Fibroblast of lung (primary cell): Measurements from ENCODE around the gene TAF3. TPM values are rescaled to one million over a fixed set of nuclear protein-coding genes. Genes with fewer than 3 reads are reported as not detected.

ENCODE experiments used
- DNase-seq, 2 donors: peaks; one replicate each; pipeline versions ENCODE4 v3.0.0 to v3.0.0-alpha.2; 2010; ENCODE audit warnings: low read depth in 2 of 2
- H2AFZ ChIP-seq: 2 replicates; pipeline ENCODE4 v1.5.1; 2012; ENCODE audit warnings: low read length, control low read depth, inconsistent platforms
- H3K27ac ChIP-seq: 2 replicates; pipeline ENCODE4 v1.5.1; 2011; ENCODE audit warnings: low read length, control low read depth; ENCODE audit not compliant: insufficient read depth
- H3K27me3 ChIP-seq: 2 replicates; pipeline ENCODE4 v1.5.1; 2011; ENCODE audit warnings: mild to moderate bottlenecking, low read length; ENCODE audit not compliant: control insufficient read depth, insufficient read depth
- H3K36me3 ChIP-seq: 2 replicates; pipeline ENCODE4 v1.5.1; 2011; ENCODE audit warnings: low read length; ENCODE audit not compliant: control insufficient read depth, insufficient read depth
- H3K4me1 ChIP-seq: 2 replicates; pipeline ENCODE4 v1.5.1; 2011; ENCODE audit warnings: low read length; ENCODE audit not compliant: control insufficient read depth, insufficient read depth; ENCODE audit errors: extremely low read depth
- H3K4me2 ChIP-seq: 2 replicates; pipeline ENCODE4 v1.5.1; 2011; ENCODE audit warnings: low read length, control low read depth; ENCODE audit not compliant: insufficient read depth; ENCODE audit errors: extremely low read depth
- H3K4me3 ChIP-seq, 4 experiments: fragments of 200-600 bp in 1 of 4; sonication (generic) in 1 of 4; replicated peaks in 1 of 4; 2 replicates each; pipeline ENCODE4 v1.5.1; 2011 to 2016; ENCODE audit warnings: low read length in 4 of 4, low read depth in 3 of 4, mild to moderate bottlenecking in 3 of 4, control low read depth in 2 of 4, inconsistent platforms in 1 of 4, mixed read lengths in 1 of 4; ENCODE audit not compliant: insufficient read depth in 1 of 4; ENCODE audit errors: control extremely low read depth in 1 of 4
- H3K79me2 ChIP-seq: 2 replicates; pipeline ENCODE4 v1.5.1; 2012; ENCODE audit warnings: mild to moderate bottlenecking, low read length, inconsistent platforms; ENCODE audit not compliant: control insufficient read depth, insufficient read depth
- H3K9ac ChIP-seq: 2 replicates; pipeline ENCODE4 v1.5.1; 2011; ENCODE audit warnings: mild to moderate bottlenecking, low read length, control low read depth; ENCODE audit not compliant: insufficient read depth
- H3K9me3 ChIP-seq: 2 replicates; pipeline ENCODE4 v1.5.1; 2012; ENCODE audit warnings: low read depth, low read length; ENCODE audit not compliant: control insufficient read depth, insufficient read depth
- H4K20me1 ChIP-seq: 2 replicates; pipeline ENCODE4 v1.5.1; 2011; ENCODE audit warnings: low read length; ENCODE audit not compliant: control insufficient read depth, insufficient read depth; ENCODE audit errors: extremely low read depth
- EZH2 ChIP-seq: IDR thresholded peaks from 2 replicates; pipeline ENCODE4 v1.5.1; 2012; ENCODE audit warnings: low read length, control low read depth, mild to moderate bottlenecking; ENCODE audit errors: missing control alignments
- polyA plus RNA-seq, 2 donors: library from polyadenylated mRNA; depleted of rRNA in 1 of 2; stranded (reverse) in 1 of 2; unstranded in 1 of 2; fragments of >200 nt; gene quantifications; 2 replicates each; pipeline ENCODE4 v1.2.1, GENCODE V29; 2011 to 2012; ENCODE audit warnings: missing spikeins in 1 of 2
- total RNA-seq: library from RNA; depleted of rRNA; stranded (reverse); fragments of >200 nt; gene quantifications from 2 replicates; pipeline ENCODE4 v1.2.1, GENCODE V29; 2014
- TF ChIP-seq, protein P1 (sequence below), 2 donors: IDR thresholded peaks in 1 of 2; conservative IDR thresholded peaks in 1 of 2; 1 replicate in 1 of 2; 2 replicates in 1 of 2; pipeline ENCODE4 v1.5.1; 2011 to 2012; ENCODE audit warnings: low read length in 2 of 2, control low read depth in 1 of 2, inconsistent platforms in 1 of 2, low read depth in 1 of 2, mild to moderate bottlenecking in 1 of 2

TAF3 gene
- total and polyA plus RNA-seq, 2 donors (not counting 1 experiment from before 2014, with no cell fraction given): 2.1 to 4.0 TPM

DNA sequence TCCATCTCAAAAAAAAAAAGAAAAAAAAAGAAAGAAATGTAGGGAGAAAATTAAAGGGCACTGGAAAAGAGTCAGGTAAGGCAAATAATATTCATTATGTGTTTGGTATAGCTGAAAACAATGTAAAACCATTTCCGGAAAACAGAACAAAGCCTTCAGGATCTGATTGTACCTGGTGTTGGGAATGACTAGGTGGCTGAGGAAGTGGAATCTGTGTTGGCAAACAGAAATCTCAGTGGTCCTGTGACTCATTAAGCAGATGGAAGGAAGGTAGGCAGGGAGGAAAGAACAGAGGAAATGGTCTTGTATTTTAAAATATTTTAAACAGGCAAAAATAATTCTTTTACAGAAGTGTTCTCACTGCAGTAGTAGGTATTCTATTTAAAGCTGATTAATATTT lies 180.5 kb downstream of the TAF3 start:
- Histone ChIP-seq H3K36me3 (no peaks in the 10 kb centered on the region), H3K27me3 (no peaks in the 10 kb centered on the region), H4K20me1 (no peaks in the 10 kb centered on the region), H3K79me2 (no peaks in the 10 kb centered on the region), H3K9me3 (no peaks in the 10 kb centered on the region), H3K27ac (no peak overlapping the region), H3K9ac (no peak overlapping the region), H3K4me3 (no peak overlapping the region), H2AFZ (no peak overlapping the region), H3K4me2 (no peak overlapping the region), H3K4me1 (no peaks in the 10 kb centered on the region)
- TF ChIP-seq EZH2: no peak
- TF ChIP-seq, protein P1, sequence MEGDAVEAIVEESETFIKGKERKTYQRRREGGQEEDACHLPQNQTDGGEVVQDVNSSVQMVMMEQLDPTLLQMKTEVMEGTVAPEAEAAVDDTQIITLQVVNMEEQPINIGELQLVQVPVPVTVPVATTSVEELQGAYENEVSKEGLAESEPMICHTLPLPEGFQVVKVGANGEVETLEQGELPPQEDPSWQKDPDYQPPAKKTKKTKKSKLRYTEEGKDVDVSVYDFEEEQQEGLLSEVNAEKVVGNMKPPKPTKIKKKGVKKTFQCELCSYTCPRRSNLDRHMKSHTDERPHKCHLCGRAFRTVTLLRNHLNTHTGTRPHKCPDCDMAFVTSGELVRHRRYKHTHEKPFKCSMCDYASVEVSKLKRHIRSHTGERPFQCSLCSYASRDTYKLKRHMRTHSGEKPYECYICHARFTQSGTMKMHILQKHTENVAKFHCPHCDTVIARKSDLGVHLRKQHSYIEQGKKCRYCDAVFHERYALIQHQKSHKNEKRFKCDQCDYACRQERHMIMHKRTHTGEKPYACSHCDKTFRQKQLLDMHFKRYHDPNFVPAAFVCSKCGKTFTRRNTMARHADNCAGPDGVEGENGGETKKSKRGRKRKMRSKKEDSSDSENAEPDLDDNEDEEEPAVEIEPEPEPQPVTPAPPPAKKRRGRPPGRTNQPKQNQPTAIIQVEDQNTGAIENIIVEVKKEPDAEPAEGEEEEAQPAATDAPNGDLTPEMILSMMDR (conservative IDR thresholded peaks at IDR 0.05 in 1 of 2, IDR thresholded peaks at IDR 0.05 in 1 of 2; ENCODE audit: low read depth in 1 of 2, low read length in 2 of 2): no peak
- no peak for DNase-seq

DNA sequence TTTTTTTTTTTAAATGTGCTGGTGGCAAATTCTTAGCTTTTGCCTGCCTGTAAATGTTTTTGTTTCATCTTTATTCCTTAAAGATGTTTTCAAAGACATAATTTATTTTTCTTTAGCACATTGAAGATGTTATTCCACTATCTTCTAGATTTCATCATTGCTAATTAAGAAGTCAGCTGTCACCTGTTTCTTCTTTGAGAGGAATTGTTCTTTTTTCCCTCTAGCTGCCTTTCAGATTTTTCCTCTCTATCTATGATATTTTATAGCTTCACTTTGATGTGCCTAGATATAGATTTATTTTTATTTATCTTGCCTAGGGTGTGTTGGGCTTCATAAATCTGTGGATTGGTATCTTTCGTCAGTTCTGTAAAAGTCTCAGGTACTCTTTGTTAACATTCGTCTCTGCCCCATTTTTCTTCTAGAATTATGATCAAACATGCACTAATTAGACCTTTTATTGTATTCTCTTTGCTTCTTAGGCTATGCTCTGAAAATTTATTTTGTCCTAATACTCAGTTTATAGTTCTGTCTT lies 186.2 kb downstream of the TAF3 start:
- Histone ChIP-seq H3K4me3 (no peak overlapping the region), H3K9ac (no peak overlapping the region), H2AFZ (no peak overlapping the region), H3K36me3 (no peaks in the 10 kb centered on the region), H3K79me2 (no peaks in the 10 kb centered on the region), H3K27ac (no peak overlapping the region), H3K4me2 (no peak overlapping the region), H3K9me3 (no peaks in the 10 kb centered on the region), H3K4me1 (no peaks in the 10 kb centered on the region), H4K20me1 (no peaks in the 10 kb centered on the region), H3K27me3 (no peaks in the 10 kb centered on the region)
- TF ChIP-seq EZH2: no peak
- TF ChIP-seq, protein P1 (conservative IDR thresholded peaks at IDR 0.05 in 1 of 2, IDR thresholded peaks at IDR 0.05 in 1 of 2; ENCODE audit: low read depth in 1 of 2, low read length in 2 of 2): no peak
- no peak for DNase-seq

DNA sequence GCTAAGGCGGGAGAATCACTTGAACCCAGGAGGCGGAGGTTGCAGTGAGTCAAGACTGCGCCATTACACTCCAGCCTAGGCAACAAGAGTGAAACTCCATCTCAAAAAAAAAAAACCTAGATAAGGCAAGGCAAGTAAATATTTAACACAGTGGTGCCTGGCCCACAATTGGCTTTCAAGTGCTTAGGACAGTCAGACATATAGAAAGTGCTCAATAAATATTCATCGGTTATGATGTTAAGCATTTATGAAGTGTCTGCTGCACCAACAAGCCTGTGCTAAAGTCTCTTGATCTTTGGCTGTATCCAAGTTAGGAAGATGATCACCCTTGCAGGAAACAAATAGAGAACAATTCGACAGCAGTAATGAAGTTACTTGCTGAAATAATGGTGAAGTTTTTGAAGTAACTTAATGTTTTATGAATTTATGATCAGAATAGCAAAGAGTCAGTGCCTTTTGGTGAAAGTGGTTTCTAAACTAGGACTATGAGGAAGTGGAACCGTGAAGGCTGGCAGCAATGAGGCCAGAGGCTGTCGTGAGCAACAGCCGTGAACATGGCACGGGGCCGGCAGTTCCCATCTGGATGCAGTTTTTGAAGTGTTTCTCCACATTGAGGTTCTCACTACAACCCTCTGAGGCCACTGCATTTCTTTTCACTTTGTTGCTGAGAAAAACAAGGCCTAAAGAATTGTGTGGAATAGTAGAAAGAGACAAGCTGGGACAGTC lies 188.1 kb downstream of the TAF3 start:
- H3K36me3 ChIP-seq: no peaks in the 10 kb centered on the region
- no peak overlapping the region for H3K4me2 ChIP-seq
- no peak overlapping the region for H2AFZ ChIP-seq
- no peaks in the 10 kb centered on the region for H4K20me1 ChIP-seq
- H3K4me1 ChIP-seq: no peaks in the 10 kb centered on the region
- TF ChIP-seq, protein P1 (conservative IDR thresholded peaks at IDR 0.05 in 1 of 2, IDR thresholded peaks at IDR 0.05 in 1 of 2; ENCODE audit: low read depth in 1 of 2, low read length in 2 of 2): no peak
- no peak for TF ChIP-seq EZH2
- no peaks in the 10 kb centered on the region for H3K79me2 ChIP-seq
- no peak overlapping the region for H3K27ac ChIP-seq
- H3K4me3 ChIP-seq: no peak overlapping the region
- H3K9ac ChIP-seq: no peak overlapping the region
- no peaks in the 10 kb centered on the region for H3K9me3 ChIP-seq
- no peak for DNase-seq
- no peaks in the 10 kb centered on the region for H3K27me3 ChIP-seq
